AG10803 (cell line): ENCODE results near the gene CCDC170.

Source experiments
- DNase-seq: peaks from one replicate; pipeline ENCODE4 v3.0.0; 2010; ENCODE audit warnings: low read depth
- H3K4me3 ChIP-seq: 2 replicates; pipeline ENCODE4 v1.5.1; 2011; ENCODE audit warnings: mild to moderate bottlenecking, low read length, control low read depth
- CTCF ChIP-seq: conservative IDR thresholded peaks from 2 replicates; pipeline ENCODE4 v1.5.1; 2011; ENCODE audit warnings: mild to moderate bottlenecking, low read length, control low read depth, inconsistent platforms

The CCDC170 gene

GRCh38 chr6:151629791-151630190, 136.0 kb downstream of the CCDC170 start:
- TF ChIP-seq CTCF = no peak
- DNase-seq = no peak
- no peak overlapping the region for H3K4me3 ChIP-seq

GRCh38 chr6:151630387-151630786, 136.6 kb downstream of the CCDC170 start:
- no peak for TF ChIP-seq CTCF
- DNase-seq = no peak
- H3K4me3 ChIP-seq = no peak overlapping the region

GRCh38 chr6:151630991-151631655, 137.3 kb downstream of the CCDC170 start:
- H3K4me3 ChIP-seq = no peak overlapping the region
- no peak for DNase-seq
- TF ChIP-seq CTCF = no peak

- no peak overlapping the region for H3K4me3 ChIP-seq
- no peak for TF ChIP-seq CTCF
- DNase-seq = no peak
These were observed 138.7 kb downstream of the CCDC170 start for GRCh38 chr6:151632415-151632987.

GRCh38 chr6:151633526-151634335, 139.9 kb downstream of the CCDC170 start:
- no peak overlapping the region for H3K4me3 ChIP-seq
- DNase-seq = no peak
- TF ChIP-seq CTCF = no peak

- H3K4me3 ChIP-seq = no peak overlapping the region
- no peak for DNase-seq
- no peak for TF ChIP-seq CTCF
These were observed 140.5 kb downstream of the CCDC170 start for GRCh38 chr6:151634336-151634720.
